NCI-H146 treated with DMSO at 0.1 percent for 48 hours (cell line): ENCODE data around the gene ABI2.
A peak's percentile ranks its signal among the peaks of the same experiment; 100 is the strongest.
"Not testable (repeated sequence)": the region's sequence is repeated elsewhere in the genome, so short reads cannot be mapped to it uniquely, and the experiment has no call there.

Source experiments
- DNase-seq: peaks from one replicate; lab custom pipeline; 2025; ENCODE audit not compliant: unreplicated experiment; lab: John Stamatoyannopoulos, UW

The ABI2 gene

DNA sequence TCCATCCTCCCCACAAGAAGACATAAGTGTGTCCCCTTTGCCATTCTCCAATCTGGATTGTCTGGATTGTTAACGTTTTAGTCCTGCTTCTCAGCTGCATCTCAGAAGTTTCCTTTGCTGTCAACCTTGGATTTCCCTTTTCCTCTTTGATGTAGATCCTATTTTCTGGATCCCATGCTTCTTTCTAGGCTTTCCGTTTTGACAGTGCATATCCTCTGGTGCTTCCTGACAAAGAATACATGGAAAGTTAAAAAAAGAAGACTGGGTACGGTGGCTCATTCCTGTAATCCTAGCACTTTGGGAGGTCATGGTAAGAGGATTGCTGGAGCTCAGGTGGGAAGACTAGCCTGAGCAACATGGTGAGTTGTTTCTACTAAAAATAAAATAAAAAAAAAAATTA, 26.8 kb downstream of the ABI2 start:
- no peak for DNase-seq

GRCh38 chr2:203359450-203359849, 31.3 kb downstream of the ABI2 start:
- no peak for DNase-seq

GRCh38 chr2:203360833-203361430, 32.7 kb downstream of the ABI2 start:
- DNase-seq, result peak; percentile 50

DNA sequence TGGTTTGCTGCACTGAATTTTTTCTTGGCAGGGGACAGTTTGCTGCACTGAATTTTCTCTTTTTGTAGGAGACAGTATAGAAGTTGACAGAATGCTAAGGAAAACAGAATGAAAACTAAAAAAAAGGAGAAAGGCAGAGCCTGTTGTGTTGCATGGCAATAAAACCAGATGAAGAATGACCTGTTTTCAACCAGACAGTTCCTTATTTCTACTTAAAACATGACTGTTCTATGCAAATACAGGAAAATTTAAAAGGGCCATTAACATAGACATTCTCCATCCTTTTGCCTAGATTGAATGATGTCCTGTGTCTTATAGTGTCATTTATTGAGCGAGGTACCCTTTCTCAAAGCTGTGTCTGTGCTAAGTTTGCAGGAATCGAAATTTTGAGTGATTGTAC, 33.3 kb downstream of the ABI2 start:
- DNase-seq, result no peak

DNA sequence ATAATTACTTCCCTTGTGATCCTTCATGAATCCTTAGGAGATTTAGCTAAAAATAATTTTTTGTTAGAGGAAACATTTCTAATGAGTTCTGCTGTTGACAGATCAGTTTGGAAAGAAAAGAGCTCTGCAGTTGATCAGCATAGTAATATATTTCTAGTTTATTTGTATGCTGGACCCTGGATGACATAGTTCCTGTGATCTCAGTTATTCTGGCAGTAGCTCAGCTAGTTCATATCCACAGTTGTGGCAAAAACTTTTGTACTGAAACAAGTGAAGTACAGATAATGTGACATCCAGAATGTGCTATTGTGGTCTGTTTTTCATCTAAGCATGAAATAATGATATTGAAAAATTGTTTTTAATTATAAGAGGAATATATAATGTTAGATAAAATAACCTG, 33.7 kb downstream of the ABI2 start:
- DNase-seq, result no peak

GRCh38 chr2:203366639-203367466, 38.7 kb downstream of the ABI2 start:
- DNase-seq, result no peak

- DNase-seq, result not testable (repeated sequence)
Measured at GRCh38 chr2:203372706-203373105, 44.5 kb downstream of the ABI2 start.

DNA sequence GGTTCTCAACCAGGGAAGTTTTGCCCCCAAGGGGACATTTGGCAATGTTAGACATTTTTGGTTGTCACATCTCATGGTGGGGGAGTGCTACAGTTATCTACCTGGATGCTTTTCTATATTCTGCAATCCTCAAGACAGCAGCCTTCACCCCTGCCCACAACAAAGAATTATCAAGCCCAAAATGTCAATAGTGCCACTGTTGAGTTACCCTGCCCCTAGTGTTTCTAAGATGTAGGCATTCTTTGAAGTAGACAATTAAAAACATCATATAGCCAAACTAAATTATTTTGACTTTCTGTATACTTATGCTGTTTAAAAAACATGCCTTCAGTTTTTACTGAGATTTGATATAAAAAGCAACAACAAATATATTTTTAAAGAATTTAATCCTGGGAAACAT, 48.0 kb downstream of the ABI2 start:
- DNase-seq, result no peak

DNA sequence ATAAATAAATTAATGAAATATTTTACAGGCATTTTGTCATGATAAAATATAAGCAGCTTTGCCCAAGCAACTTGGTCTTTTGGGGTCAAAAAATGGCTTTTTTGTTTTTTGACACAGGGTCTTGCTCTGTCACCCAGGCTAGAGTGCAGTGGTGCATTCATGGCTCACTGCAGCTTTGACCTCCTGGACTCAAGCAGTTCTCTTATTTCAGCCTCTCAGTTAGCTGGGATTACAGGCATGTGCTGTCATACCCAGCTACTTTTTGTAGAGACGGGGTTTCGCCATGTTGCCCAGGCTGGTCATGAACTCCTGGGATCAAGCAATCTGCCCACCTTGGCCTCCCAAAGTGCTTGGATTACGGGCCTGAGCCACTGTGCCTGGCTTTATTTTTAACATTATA, 51.0 kb downstream of the ABI2 start:
- no peak for DNase-seq

- DNase-seq, result no peak
Measured at GRCh38 chr2:203383038-203383437, 54.8 kb downstream of the ABI2 start.

DNA sequence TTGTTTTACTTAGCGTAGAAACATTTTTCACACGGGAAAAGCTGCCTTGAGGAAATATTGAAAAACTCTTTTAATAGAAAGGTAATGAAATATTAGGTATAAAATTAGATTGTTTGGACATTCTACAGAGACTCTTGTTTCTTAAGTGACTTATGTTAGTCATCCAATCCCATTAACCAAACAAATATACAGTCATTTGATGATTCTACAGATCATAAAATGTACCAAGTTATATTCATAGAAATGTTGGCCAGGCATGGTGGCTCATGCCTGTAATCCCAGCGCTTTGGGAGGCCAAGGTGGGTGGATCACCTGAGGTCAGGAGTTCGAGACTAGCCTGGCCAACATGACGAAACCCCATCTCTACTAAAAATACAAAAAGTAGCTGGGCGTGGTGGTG, 60.0 kb downstream of the ABI2 start:
- not testable (repeated sequence) for DNase-seq

DNA sequence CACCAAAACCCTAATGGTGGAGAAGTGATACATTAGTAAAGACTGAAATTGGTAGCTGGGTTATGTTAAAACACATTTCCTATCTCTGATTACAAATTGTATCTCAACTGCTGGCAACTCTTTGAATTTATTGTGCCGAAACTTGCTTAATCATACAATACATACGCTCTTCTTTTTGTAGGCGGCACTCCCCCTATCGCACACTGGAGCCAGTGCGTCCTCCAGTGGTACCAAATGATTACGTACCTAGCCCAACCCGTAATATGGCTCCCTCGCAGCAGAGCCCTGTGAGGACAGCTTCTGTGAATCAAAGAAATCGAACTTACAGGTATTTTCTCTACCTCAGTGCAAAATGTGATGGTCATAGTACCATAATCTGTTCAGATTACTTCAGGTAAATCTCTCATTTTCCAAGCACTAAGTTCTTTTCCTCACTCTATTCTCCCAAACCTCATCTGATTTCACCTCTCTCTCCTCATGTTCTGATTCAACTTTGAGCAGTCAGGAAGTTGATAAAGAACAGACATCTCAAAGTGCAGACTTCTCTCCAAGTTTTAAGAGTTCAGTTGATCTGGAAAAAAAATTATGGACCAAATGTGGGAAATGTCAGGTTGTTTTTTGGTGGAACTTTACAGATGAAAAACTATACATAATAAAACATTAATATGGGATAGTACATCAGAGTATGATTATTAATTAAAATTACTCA, 66.5 kb downstream of the ABI2 start:
- DNase-seq, result no peak

DNA sequence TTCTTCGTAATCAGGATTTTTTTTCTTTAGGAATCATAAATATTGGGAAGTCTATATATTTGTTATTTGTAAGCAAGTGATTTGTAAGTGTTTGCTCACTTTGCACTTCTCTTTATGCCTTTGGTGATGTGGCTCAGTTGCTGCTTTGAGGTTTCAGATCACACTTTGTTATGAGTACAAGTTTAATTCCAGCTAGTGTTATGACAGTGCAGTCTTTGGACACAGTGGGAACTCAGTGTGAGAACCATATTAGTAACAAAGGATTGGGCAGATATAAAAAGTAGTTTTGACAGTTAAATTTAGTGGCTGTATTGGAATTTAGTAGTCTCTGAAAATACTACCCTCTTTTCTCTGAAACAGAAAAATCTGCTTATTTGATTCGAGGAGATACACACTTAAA, 67.7 kb downstream of the ABI2 start:
- DNase-seq, result no peak

- DNase-seq, result no peak
Measured at GRCh38 chr2:203396667-203397066, 68.5 kb downstream of the ABI2 start.

DNA sequence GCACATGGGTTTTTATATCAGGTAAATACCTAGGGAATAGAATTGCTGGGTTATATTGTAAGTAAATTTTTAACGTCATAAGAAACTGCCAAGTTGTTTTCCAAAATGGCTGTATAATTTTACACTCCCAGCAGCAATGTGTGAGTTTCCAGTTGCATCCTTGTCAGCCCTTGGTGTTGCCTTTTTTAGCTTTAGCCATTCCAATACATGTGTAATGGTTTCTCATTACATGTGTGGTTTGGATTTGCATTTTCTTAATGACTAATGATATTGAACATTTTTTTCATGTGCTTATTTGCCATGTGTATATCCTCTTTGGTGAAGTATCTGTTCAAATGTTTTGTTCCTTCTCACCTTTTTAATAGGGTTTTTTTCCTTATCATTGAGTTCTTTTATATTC, 70.8 kb downstream of the ABI2 start:
- DNase-seq, result no peak

- DNase-seq, result no peak
Measured at GRCh38 chr2:203400805-203401585, 72.8 kb downstream of the ABI2 start.

GRCh38 chr2:203404996-203405395, 76.8 kb downstream of the ABI2 start:
- DNase-seq, result no peak

- DNase-seq, result no peak
Measured at GRCh38 chr2:203407496-203407895, 79.3 kb downstream of the ABI2 start.

DNA sequence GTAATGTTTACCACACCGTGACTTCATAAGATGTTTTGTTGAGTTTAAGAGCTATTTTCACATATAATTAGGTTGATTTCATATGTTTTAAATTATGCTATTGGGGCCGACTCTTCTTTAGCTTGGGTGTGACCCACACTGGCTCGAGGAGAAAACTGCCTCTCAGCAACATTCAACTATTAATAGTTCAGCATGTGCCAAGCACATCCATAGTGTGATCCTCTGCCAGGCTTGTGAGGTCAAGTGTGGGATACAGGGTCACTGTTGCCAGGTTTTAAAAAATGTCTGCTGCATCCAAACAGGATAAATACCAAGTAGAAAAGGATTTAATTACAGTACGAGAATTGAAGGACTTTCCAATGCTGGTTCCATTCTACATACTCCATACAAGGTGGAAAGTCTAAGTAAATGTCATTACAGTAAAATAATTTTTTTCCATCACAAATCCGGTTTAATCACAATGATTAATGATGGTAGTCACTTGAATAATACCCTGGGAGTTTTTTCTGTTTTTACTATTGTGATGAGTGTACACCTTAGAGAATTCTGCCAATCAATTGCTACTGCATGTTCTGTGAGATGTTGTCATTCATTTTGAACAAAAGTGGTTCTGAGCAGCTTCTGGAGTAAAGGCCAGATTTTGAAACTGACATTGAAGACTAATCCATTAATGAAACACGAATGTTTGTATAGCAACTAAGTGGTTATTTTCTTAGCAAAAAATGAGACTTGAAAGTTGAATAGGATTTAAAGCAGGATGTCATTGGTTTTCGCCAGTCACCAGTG, 84.5 kb downstream of the ABI2 start:
- no peak for DNase-seq

GRCh38 chr2:203413796-203414195, 85.6 kb downstream of the ABI2 start:
- no peak for DNase-seq

DNA sequence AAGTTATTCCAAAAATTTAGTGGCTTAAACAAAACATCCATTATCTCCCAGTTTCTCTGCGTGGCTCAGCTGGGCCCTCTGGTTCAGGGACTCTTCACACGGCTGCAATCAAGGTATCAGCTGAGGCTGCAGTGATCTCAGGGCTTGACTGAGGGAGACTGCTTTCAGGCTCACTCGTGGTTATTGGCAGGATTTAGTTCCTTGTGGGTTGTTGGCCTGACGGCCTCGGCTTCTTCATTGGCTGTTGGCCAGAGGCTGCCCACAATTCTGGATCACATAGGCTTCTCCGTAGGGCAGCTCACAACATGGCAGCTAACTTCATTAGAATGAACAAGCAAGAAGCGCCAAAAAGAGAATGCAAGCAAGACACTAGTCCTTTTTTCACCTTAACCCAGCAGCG, 90.1 kb downstream of the ABI2 start:
- no peak for DNase-seq
